Fibroblast of skin of right biceps (primary cell): ENCODE results near the gene UCK1.
"Not testable (repeated sequence)": the region's sequence is repeated elsewhere in the genome, so short reads cannot be mapped to it uniquely, and the experiment has no call there.

Experiments
- DNase-seq: peaks from one replicate; pipeline ENCODE4 v3.0.0-alpha.2; 2013

The UCK1 gene

GRCh38 chr9:131523451-131524435, 7.3 kb downstream of the UCK1 start:
- no peak for DNase-seq

GRCh38 chr9:131523086-131523388, 8.0 kb downstream of the UCK1 start:
- DNase-seq, result no peak

GRCh38 chr9:131522257-131523085, 8.6 kb downstream of the UCK1 start:
- no peak for DNase-seq

- DNase-seq, result no peak
Measured at GRCh38 chr9:131521822-131522221, 9.2 kb downstream of the UCK1 start.

- DNase-seq, result no peak
Measured at GRCh38 chr9:131521203-131521602, 9.9 kb downstream of the UCK1 start.

- no peak for DNase-seq
Measured at GRCh38 chr9:131520503-131520902, 10.6 kb downstream of the UCK1 start.

- no peak for DNase-seq
Measured at GRCh38 chr9:131518553-131518952, 12.5 kb downstream of the UCK1 start.

- DNase-seq, result no peak
Measured at GRCh38 chr9:131517761-131518190, 13.3 kb downstream of the UCK1 start.

- DNase-seq, result no peak
Measured at GRCh38 chr9:131516930-131517329, 14.1 kb downstream of the UCK1 start.

GRCh38 chr9:131516100-131516499, 15.0 kb downstream of the UCK1 start:
- DNase-seq, result no peak

- DNase-seq, result not testable (repeated sequence)
Measured at GRCh38 chr9:131515559-131516031, 15.5 kb downstream of the UCK1 start.

GRCh38 chr9:131513177-131513576, 17.9 kb downstream of the UCK1 start:
- no peak for DNase-seq

GRCh38 chr9:131511880-131512279, 19.2 kb downstream of the UCK1 start:
- DNase-seq, result no peak

- no peak for DNase-seq
Measured at GRCh38 chr9:131511416-131511815, 19.6 kb downstream of the UCK1 start.

GRCh38 chr9:131505012-131505411, 26.1 kb downstream of the UCK1 start:
- no peak for DNase-seq

GRCh38 chr9:131503626-131504465, 27.2 kb downstream of the UCK1 start:
- peak; percentile 42 for DNase-seq

GRCh38 chr9:131502781-131503625, 28.1 kb downstream of the UCK1 start, which contains the start of gene POMT1:
POMT1 (plus strand) TSS chr9:131502918; CDS start chr9:131504219, 1,301 bp downstream.
- peak; percentile 81 for DNase-seq

- peak; percentile 71 for DNase-seq
Measured at GRCh38 chr9:131500939-131501541, 30.0 kb downstream of the UCK1 start.

- no peak for DNase-seq
Measured at GRCh38 chr9:131500377-131500776, 30.7 kb downstream of the UCK1 start.

GRCh38 chr9:131499254-131499767, 31.8 kb downstream of the UCK1 start:
- no peak for DNase-seq

GRCh38 chr9:131496844-131497405, 34.1 kb downstream of the UCK1 start:
- no peak for DNase-seq
